ENCODE measurements around the gene DACH1. TPM values are rescaled to one million over a fixed set of nuclear protein-coding genes. Genes with fewer than 3 reads are reported as not detected.

The DACH1 gene
- total RNA-seq, 1 experiment from 2014 or later, result not detected

DNA sequence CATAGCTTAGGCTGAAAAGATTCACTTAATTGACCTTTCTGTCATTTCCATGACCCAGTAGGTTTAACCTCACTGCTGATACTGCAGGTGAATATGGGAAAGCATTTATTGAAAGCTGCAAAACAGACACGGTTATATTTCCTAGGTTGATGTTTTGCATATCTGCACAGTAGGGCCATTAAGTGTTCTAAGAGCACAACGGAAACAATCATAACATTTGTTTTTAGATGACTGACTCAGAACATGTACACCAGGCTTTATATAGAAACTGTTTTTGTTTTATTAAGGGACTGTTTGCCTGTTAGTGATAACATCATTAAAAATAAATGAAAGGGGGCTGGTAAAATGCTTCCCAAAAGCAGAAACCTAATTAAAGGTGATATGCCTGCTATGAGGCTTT is 367.8 kb downstream of the DACH1 start:
- BruUV-seq (replicated peaks), result no TSS peak
- H3K4me3 ChIP-seq (replicated peaks in 1 of 2; ENCODE audit: low read depth in 1 of 2, low read length in 2 of 2), result no peak overlapping the region
- ChIA-PET CTCF (no interaction called here), POLR2A (no interaction called here), RAD21 (ENCODE audit: low non-redundant PET in 1 of 2, low total read pairs in 2 of 2, uncharacterized antibody in 2 of 2, unreplicated experiment in 2 of 2) (interaction anchor here in 1 of 2 experiments (0.7 kb wide), 1 partner anchor 456 kb away, joined by 4 read pairs; no protein-coding TSS in a partner anchor)
- TF ChIP-seq, protein P1, sequence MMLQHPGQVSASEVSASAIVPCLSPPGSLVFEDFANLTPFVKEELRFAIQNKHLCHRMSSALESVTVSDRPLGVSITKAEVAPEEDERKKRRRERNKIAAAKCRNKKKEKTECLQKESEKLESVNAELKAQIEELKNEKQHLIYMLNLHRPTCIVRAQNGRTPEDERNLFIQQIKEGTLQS (IDR thresholded peaks at IDR 0.05), result no peak
- TF ChIP-seq YY1 (IDR thresholded peaks at IDR 0.05; ENCODE audit: extremely low read depth, insufficient replicate concordance, low read depth, low read length) (no peak), RAD21 (IDR thresholded peaks at IDR 0.05; ENCODE audit: low read depth) (no peak), POLR2A (IDR thresholded peaks at IDR 0.05; ENCODE audit: borderline replicate concordance, extremely low read depth, insufficient read depth, insufficient read length) (no peak), ELF1 (IDR thresholded peaks at IDR 0.05; ENCODE audit: borderline replicate concordance, low read depth) (no peak), EGR1 (IDR thresholded peaks at IDR 0.05; ENCODE audit: low read depth) (no peak), POLR2AphosphoS5 (IDR thresholded peaks at IDR 0.05; ENCODE audit: low read depth, low read length) (no peak), CEBPB (IDR thresholded peaks at IDR 0.05; ENCODE audit: low read depth) (no peak), SRF (IDR thresholded peaks at IDR 0.05; ENCODE audit: low read depth) (no peak), EZH2 (IDR thresholded peaks at IDR 0.05) (no peak), FOSL1 (IDR thresholded peaks at IDR 0.05; ENCODE audit: low read depth) (no peak), SP1 (IDR thresholded peaks at IDR 0.05; ENCODE audit: low read depth) (no peak), TCF7L2 (IDR thresholded peaks at IDR 0.05; ENCODE audit: borderline replicate concordance, extremely low read depth, insufficient read depth, insufficient read length) (no peak), SIN3A (IDR thresholded peaks at IDR 0.05; ENCODE audit: low read depth) (no peak), CBX3 (IDR thresholded peaks at IDR 0.05; ENCODE audit: low read depth) (no peak), ZNF274 (IDR thresholded peaks at IDR 0.05; ENCODE audit: low read depth, low read length) (no peak), ZFX (IDR thresholded peaks at IDR 0.05) (no peak)
- TF ChIP-seq, protein P2, sequence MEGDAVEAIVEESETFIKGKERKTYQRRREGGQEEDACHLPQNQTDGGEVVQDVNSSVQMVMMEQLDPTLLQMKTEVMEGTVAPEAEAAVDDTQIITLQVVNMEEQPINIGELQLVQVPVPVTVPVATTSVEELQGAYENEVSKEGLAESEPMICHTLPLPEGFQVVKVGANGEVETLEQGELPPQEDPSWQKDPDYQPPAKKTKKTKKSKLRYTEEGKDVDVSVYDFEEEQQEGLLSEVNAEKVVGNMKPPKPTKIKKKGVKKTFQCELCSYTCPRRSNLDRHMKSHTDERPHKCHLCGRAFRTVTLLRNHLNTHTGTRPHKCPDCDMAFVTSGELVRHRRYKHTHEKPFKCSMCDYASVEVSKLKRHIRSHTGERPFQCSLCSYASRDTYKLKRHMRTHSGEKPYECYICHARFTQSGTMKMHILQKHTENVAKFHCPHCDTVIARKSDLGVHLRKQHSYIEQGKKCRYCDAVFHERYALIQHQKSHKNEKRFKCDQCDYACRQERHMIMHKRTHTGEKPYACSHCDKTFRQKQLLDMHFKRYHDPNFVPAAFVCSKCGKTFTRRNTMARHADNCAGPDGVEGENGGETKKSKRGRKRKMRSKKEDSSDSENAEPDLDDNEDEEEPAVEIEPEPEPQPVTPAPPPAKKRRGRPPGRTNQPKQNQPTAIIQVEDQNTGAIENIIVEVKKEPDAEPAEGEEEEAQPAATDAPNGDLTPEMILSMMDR (IDR thresholded peaks at IDR 0.05 in 2 of 3, conservative IDR thresholded peaks at IDR 0.05 in 1 of 3; ENCODE audit: borderline replicate concordance in 1 of 3, insufficient read depth in 1 of 3, low read depth in 2 of 3, low read length in 2 of 3), result no peak
- TF ChIP-seq, protein P3, sequence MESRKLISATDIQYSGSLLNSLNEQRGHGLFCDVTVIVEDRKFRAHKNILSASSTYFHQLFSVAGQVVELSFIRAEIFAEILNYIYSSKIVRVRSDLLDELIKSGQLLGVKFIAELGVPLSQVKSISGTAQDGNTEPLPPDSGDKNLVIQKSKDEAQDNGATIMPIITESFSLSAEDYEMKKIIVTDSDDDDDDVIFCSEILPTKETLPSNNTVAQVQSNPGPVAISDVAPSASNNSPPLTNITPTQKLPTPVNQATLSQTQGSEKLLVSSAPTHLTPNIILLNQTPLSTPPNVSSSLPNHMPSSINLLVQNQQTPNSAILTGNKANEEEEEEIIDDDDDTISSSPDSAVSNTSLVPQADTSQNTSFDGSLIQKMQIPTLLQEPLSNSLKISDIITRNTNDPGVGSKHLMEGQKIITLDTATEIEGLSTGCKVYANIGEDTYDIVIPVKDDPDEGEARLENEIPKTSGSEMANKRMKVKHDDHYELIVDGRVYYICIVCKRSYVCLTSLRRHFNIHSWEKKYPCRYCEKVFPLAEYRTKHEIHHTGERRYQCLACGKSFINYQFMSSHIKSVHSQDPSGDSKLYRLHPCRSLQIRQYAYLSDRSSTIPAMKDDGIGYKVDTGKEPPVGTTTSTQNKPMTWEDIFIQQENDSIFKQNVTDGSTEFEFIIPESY (IDR thresholded peaks at IDR 0.05; ENCODE audit: extremely low read depth, insufficient replicate concordance, low read length), result no peak
- TF ChIP-seq, protein P4, sequence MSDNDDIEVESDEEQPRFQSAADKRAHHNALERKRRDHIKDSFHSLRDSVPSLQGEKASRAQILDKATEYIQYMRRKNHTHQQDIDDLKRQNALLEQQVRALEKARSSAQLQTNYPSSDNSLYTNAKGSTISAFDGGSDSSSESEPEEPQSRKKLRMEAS (IDR thresholded peaks at IDR 0.05), result no peak
- H3K79me2 ChIP-seq (ENCODE audit: insufficient read depth, low read length), result no peaks in the 10 kb centered on the region
- no peak for ATAC-seq
- no peaks in the 10 kb centered on the region for H3K9me3 ChIP-seq (ENCODE audit: control insufficient read depth in 1 of 2, insufficient read depth in 1 of 2, low read depth in 1 of 2, low read length in 2 of 2)
- no peaks in the 10 kb centered on the region for H3K4me1 ChIP-seq (ENCODE audit: control insufficient read depth in 1 of 2, insufficient read depth in 2 of 2, low read length in 2 of 2)
- no peaks in the 10 kb centered on the region for H3K27me3 ChIP-seq (ENCODE audit: insufficient read depth, low read length)
- no peak overlapping the region for H3K27ac ChIP-seq (ENCODE audit: low read depth, low read length)
- no peak overlapping the region for H3K9ac ChIP-seq (ENCODE audit: low read length)
- H2AFZ ChIP-seq (ENCODE audit: low read depth, low read length, poor library complexity, severe bottlenecking), result no peak overlapping the region
- intact Hi-C loops (cut with micrococcal nuclease), result no loop called here
- no peak overlapping the region for H3K4me2 ChIP-seq (ENCODE audit: low read length)
- no peaks in the 10 kb centered on the region for H3K36me3 ChIP-seq (ENCODE audit: control insufficient read depth in 1 of 2, insufficient read depth in 2 of 2, low read length in 2 of 2)
- DNase-seq (ENCODE audit: low read depth, low spot score), result no peak
- no peaks in the 10 kb centered on the region for H3K9me2 ChIP-seq (ENCODE audit: insufficient read depth)
- H4K20me1 ChIP-seq (ENCODE audit: insufficient read depth), result no peaks in the 10 kb centered on the region

Data from HCT116 (cell line).